Smooth muscle cell (in vitro differentiated cells): ENCODE data around the gene PRKAG2. TPM values are rescaled to one million over a fixed set of nuclear protein-coding genes. Genes with fewer than 3 reads are reported as not detected.
"Not testable (repeated sequence)": the region's sequence is repeated elsewhere in the genome, so short reads cannot be mapped to it uniquely, and the experiment has no call there.

Experiments used
- DNase-seq: peaks from one replicate; lab custom pipeline; 2025; ENCODE audit not compliant: unreplicated experiment; lab: John Stamatoyannopoulos, UW
- H2AFZ ChIP-seq: fragments of 200-600 bp; sonication (generic); 2 replicates; pipeline ENCODE4 v1.6.0; 2016; ENCODE audit warnings: antibody characterized with exemption, low read depth, mild to moderate bottlenecking
- H3F3A ChIP-seq: fragments of 200-600 bp; sonication (generic); 2 replicates; pipeline ENCODE4 v1.6.0; 2017; ENCODE audit warnings: antibody characterized with exemption, low read depth
- H3K27ac ChIP-seq: fragments of 200-600 bp; sonication (generic); 2 replicates; pipeline ENCODE4 v1.5.1; 2016; ENCODE audit warnings: low read depth, mild to moderate bottlenecking
- H3K27me3 ChIP-seq: fragments of 200-600 bp; sonication (generic); 2 replicates; pipeline ENCODE4 v1.6.1; 2016; ENCODE audit warnings: low read depth, mild to moderate bottlenecking
- H3K36me3 ChIP-seq: fragments of 200-600 bp; sonication (generic); 2 replicates; pipeline ENCODE4 v1.5.1; 2016; ENCODE audit warnings: low read depth
- H3K4me1 ChIP-seq: fragments of 200-600 bp; sonication (generic); 2 replicates; pipeline ENCODE4 v1.5.1; 2016; ENCODE audit warnings: low read depth
- H3K4me2 ChIP-seq: fragments of 200-600 bp; sonication (generic); 2 replicates; pipeline ENCODE4 v1.6.0; 2016; ENCODE audit warnings: mild to moderate bottlenecking
- H3K4me3 ChIP-seq: fragments of 200-600 bp; sonication (generic); 2 replicates; pipeline ENCODE4 v1.5.1; 2016; ENCODE audit warnings: mild to moderate bottlenecking
- H3K79me2 ChIP-seq: fragments of 200-600 bp; sonication (generic); 2 replicates; pipeline ENCODE4 v1.6.0; 2016; ENCODE audit warnings: low read depth, mild to moderate bottlenecking
- H3K9ac ChIP-seq: fragments of 200-600 bp; sonication (generic); 2 replicates; pipeline ENCODE4 v1.6.0; 2016; ENCODE audit warnings: low read depth
- H3K9me3 ChIP-seq: fragments of 200-600 bp; sonication (generic); replicated peaks from 2 replicates; pipeline ENCODE4 v1.5.1; 2016; ENCODE audit warnings: low read depth
- H4K20me1 ChIP-seq: fragments of 200-600 bp; sonication (generic); 2 replicates; pipeline ENCODE4 v1.6.0; 2016; ENCODE audit warnings: low read depth
- WGBS: methylation state at CpG from one replicate; pipeline ENCODE4 v1.1.7; 2016; ENCODE audit warnings: low lambda C conversion rate; 5-methylcytosine and 5-hydroxymethylcytosine counted together
- polyA plus RNA-seq: library from polyadenylated mRNA; unstranded; fragments of >200 nt; fragmentation: Nextera tagmentation; extraction: Ambion mirVana; gene quantifications from 2 replicates; pipeline ENCODE4 v1.2.1, GENCODE V29; 2016
- total RNA-seq: library from RNA; depleted of rRNA; stranded (reverse); fragments of >200 nt; gene quantifications from 2 replicates; pipeline ENCODE4 v1.2.3, GENCODE V29; 2014
- TF ChIP-seq, protein P1 (sequence below): fragments of 200-600 bp; sonication (generic); IDR thresholded peaks from 2 replicates; pipeline ENCODE4 v1.5.1; 2017; ENCODE audit warnings: borderline replicate concordance, mild to moderate bottlenecking, antibody characterized with exemption; ENCODE audit not compliant: insufficient read depth, poor library complexity, severe bottlenecking

The PRKAG2 gene
- total and polyA plus RNA-seq, 2 experiments from 2014 or later: 3.5 to 3.9 TPM

DNA sequence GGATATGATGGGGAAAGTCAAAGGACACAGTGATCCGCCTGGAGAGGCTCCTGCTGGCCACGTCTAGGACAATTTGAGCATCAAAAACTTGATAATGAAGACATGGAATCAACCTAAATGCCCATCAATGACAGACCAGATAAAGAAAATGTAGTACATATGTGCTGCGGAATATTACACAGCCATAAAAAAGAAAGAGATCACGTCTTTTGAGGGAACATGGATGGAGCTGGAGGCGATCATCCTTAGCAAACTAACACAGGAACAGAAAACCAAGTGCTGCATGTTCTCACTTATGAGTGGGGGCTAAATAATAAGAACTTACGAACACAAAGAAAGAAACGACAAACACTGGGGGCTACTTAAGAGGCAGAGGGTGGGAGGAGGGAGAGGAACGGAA, 124.9 kb downstream of the PRKAG2 start:
- H3K36me3 ChIP-seq: no peaks in the 10 kb centered on the region
- peaks cover 9% of the 10 kb centered on the region for H3K4me1 ChIP-seq
- TF ChIP-seq, protein P1, sequence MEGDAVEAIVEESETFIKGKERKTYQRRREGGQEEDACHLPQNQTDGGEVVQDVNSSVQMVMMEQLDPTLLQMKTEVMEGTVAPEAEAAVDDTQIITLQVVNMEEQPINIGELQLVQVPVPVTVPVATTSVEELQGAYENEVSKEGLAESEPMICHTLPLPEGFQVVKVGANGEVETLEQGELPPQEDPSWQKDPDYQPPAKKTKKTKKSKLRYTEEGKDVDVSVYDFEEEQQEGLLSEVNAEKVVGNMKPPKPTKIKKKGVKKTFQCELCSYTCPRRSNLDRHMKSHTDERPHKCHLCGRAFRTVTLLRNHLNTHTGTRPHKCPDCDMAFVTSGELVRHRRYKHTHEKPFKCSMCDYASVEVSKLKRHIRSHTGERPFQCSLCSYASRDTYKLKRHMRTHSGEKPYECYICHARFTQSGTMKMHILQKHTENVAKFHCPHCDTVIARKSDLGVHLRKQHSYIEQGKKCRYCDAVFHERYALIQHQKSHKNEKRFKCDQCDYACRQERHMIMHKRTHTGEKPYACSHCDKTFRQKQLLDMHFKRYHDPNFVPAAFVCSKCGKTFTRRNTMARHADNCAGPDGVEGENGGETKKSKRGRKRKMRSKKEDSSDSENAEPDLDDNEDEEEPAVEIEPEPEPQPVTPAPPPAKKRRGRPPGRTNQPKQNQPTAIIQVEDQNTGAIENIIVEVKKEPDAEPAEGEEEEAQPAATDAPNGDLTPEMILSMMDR: no peak
- DNase-seq: no peak
- H3F3A ChIP-seq: peaks cover 8% of the 10 kb centered on the region
- H2AFZ ChIP-seq: no peak overlapping the region
- no peaks in the 10 kb centered on the region for H4K20me1 ChIP-seq
- no peak overlapping the region for H3K4me2 ChIP-seq
- H3K27ac ChIP-seq: no peak overlapping the region
- no peak overlapping the region for H3K9ac ChIP-seq
- no peaks in the 10 kb centered on the region for H3K27me3 ChIP-seq
- H3K79me2 ChIP-seq: no peaks in the 10 kb centered on the region
- H3K4me3 ChIP-seq: no peak overlapping the region
- H3K9me3 ChIP-seq: no peaks in the 10 kb centered on the region
- WGBS: 98% methylated on average over 8 of the region's 8 CpGs

DNA sequence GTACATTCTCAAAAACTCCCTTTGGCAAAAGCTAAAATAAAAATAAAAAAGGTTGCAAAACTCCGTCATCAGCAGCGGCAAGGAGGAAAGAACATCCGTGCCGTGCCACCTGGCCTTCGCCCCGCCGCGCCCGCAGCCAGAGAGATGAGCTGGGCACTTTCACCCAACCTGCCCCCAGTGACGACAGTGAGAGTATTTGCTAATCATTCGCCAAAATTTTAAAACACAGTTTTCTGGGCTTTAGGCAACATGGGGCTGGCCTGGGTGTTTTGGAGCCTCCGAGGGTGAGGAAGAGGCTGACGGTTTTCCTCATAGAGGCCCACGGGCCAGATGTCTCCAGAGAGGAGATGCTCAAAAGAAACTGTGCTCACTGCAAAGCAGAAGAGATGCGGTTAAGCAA, 128.2 kb downstream of the PRKAG2 start:
- no peaks in the 10 kb centered on the region for H4K20me1 ChIP-seq
- TF ChIP-seq, protein P1: no peak
- WGBS: 94% methylated on average over 15 of the region's 15 CpGs
- H3K27me3 ChIP-seq: no peaks in the 10 kb centered on the region
- H3K4me3 ChIP-seq: no peak overlapping the region
- no peaks in the 10 kb centered on the region for H3K9me3 ChIP-seq
- no peaks in the 10 kb centered on the region for H3K4me1 ChIP-seq
- H2AFZ ChIP-seq: no peak overlapping the region
- H3F3A ChIP-seq: no peaks in the 10 kb centered on the region
- DNase-seq: no peak
- H3K79me2 ChIP-seq: no peaks in the 10 kb centered on the region
- no peak overlapping the region for H3K4me2 ChIP-seq
- no peak overlapping the region for H3K9ac ChIP-seq
- H3K27ac ChIP-seq: no peak overlapping the region
- no peaks in the 10 kb centered on the region for H3K36me3 ChIP-seq

DNA sequence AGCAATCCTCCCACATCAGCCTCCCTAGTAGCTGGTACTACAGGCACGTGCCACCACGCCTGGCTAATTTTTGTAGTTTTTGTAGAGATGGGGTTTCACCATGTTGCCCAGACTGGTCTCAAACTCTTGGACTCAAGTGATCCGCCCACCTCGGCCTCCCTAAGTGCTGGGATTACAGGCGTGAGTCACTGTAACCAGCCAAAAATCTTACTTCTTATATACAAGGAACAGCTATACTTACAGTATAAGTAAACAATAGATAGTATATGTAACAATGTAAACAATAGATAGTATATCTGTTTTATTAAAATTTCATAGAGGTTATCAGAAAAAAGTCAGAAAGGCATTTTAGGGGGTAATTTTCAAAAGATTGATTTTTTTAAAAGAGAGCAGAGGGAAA, 128.9 kb downstream of the PRKAG2 start:
- not testable (repeated sequence) for H3K27me3 ChIP-seq, H3K27ac ChIP-seq, H3K9ac ChIP-seq, H3K9me3 ChIP-seq, H3K4me1 ChIP-seq, H2AFZ ChIP-seq, H3K4me2 ChIP-seq, H3F3A ChIP-seq, H3K36me3 ChIP-seq, H3K79me2 ChIP-seq, DNase-seq, H4K20me1 ChIP-seq, H3K4me3 ChIP-seq
- 60% methylated on average over 5 of the region's 5 CpGs for WGBS

DNA sequence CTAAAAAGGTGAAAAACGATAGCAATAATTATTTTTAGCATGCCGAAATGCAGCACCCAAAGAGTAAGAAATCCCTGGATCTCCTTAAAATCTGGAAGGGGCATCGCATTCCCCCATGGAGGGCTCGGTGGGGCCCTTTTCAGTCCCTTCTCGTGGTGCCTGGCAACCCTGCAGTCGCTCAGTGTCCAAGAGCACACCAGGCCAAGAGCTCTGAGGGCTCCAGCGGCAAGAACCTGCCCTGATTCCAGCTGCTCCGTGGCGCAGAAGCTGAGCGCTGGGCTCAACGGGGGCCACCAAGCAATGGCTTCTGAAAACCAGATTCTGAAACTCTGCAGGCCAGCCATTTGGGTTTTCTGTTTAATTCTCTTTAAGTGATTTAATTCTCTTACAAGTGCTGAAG, 131.2 kb downstream of the PRKAG2 start:
- Histone ChIP-seq H3F3A (no peaks in the 10 kb centered on the region), H3K79me2 (no peaks in the 10 kb centered on the region), H2AFZ (no peak overlapping the region), H3K36me3 (no peaks in the 10 kb centered on the region), H4K20me1 (no peaks in the 10 kb centered on the region), H3K4me3 (no peak overlapping the region), H3K27me3 (no peaks in the 10 kb centered on the region), H3K9me3 (no peaks in the 10 kb centered on the region), H3K27ac (no peak overlapping the region), H3K9ac (no peak overlapping the region), H3K4me2 (no peak overlapping the region), H3K4me1 (peaks cover 12% of the 10 kb centered on the region)
- no peak for DNase-seq
- 86% methylated on average over 11 of the region's 11 CpGs for WGBS
- TF ChIP-seq, protein P1: no peak
